HG03280 (cell line): ENCODE data around the gene ATG7.
A peak's percentile ranks its signal among the peaks of the same experiment; 100 is the strongest.
"Not testable (repeated sequence)": the region's sequence is repeated elsewhere in the genome, so short reads cannot be mapped to it uniquely, and the experiment has no call there.

ENCODE experiments used
- ATAC-seq: cut with Tn5 transposase; IDR thresholded peaks from one replicate; pipeline ENCODE4 v1.9.1; 2021; ENCODE audit warnings: mild to moderate bottlenecking, moderate library complexity; ENCODE audit not compliant: unreplicated experiment

The ATG7 gene

DNA sequence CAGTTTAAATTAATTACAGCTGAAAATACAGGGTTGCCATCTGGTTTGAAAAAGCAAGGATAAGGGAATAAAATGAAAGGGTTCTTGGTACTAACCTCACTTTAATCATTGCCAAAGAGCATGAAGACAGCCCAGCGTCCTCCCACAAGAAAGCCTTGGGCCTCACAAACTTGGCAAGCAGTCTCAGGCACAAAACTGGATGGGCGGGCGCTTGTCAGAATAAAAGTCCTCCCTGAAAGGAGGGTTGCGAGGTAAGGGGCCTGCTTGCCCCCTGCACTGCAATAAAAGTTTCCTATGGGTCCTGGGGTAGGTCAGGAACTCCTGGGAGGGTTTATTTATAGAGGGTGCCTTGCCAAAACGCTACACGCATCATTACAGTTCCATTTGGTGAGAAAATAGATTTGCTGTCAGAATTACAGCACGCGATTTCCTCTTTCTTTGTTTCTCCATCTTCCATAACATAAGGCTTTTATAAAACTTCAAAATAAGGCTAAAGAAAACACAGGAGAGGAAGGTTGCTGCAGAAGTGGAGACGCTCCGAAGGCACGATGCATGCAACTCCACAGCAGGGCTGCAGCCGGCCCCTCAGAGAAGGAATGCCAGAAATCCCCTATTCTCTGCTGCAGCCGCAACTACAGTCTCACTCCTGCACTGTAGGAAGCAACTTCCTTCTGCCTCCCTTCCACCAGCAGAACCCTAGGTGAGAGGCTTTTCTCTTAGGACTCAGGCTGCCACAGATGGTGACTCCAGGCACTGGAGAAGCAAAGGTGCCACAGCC lies 310.2 kb downstream of the ATG7 start:
- no peak for ATAC-seq

DNA sequence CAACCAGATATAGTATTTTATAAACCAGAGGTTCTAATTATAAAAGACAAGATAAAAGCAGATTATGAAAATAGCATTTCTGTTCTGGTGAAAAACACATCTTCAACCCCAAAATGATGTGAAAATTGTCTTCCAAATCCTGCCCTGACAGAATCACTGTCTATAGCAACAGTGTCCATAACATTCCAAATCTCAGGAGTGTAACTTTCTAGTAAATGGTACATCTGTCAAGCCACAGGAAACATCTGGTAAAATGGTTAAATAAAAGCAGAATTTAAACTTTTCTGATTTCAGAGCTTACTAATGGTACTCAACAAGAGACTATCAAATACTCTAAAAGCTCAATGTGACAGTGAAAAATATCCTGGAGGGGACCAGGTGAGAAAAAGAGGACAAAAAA lies 311.0 kb downstream of the ATG7 start:
- no peak for ATAC-seq

DNA sequence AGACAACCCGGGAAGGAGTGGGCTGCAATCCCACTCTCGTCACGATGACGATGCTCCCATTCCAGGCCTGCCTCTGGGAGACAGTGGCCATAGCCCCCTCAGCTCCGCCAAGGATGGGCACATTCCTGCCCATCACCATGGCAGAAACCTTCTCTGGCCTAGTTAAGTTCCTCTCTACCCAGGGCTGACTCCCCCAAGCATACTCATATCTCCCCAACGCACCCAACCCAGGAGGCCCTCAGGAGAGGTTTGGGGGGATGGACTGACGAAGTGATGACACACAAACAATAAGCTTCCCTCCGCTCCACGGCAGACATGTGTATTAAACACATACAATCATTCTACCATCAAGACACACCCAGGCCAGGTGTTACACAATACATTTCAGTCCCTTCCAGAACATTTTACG lies 311.4 kb downstream of the ATG7 start:
- ATAC-seq = no peak

DNA sequence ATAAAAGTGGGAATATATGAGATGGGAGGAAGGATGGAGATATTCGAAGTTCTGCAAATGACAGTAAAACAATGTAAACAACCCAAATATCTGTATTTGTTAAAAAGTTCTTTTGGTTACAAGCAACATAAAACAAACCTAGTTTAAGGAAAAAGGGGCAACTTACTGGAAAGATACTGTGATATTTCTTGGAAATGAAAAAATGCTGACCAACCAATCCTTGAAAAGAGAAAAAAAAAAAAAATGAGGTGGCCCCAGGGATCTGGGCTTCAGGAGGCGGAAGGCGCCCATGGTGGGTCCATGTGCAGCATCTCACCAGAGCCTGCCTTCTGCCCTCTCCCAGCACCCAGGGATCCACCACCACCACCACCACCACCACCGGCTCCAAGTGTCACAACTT lies 312.4 kb downstream of the ATG7 start:
- no peak for ATAC-seq

DNA sequence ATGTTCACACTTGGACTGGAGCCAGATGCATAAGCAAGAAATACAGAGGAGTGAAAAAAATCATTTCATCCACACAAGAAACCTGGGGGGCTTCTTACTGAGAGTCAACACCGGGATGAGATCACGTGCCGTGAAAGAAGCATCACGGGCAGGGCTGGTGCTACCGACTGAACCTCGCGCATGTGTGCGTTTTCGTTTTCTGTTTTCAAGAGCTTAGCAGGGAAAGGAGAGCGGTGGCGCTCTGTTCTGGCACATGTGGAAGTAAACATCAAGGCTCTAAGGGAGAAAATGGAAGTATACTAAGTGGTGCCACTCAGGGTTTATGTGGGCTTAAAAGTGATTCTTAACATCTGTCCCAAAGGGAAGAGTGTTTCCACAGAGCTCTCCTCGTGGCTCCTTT lies 315.6 kb downstream of the ATG7 start:
- ATAC-seq = no peak

DNA sequence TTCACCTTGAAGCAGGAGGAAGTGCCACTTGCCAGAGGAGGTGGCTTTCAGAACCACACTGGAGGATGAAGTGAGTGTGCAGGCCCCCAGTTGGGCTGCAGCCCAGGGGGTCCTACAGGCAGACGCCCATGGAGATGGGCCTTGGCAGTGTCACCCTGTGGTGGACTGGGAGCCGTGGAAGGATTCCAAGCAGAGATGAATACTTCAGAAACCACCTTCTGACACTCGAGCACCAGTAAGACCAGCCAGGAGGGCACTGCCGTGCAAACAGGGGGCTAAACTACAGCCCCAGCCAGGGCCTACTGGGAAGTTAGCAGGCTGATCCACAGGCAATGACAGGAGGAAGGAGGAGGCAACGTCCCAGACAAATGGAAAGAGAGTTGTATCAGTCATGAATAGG lies 316.1 kb downstream of the ATG7 start:
- ATAC-seq = no peak

DNA sequence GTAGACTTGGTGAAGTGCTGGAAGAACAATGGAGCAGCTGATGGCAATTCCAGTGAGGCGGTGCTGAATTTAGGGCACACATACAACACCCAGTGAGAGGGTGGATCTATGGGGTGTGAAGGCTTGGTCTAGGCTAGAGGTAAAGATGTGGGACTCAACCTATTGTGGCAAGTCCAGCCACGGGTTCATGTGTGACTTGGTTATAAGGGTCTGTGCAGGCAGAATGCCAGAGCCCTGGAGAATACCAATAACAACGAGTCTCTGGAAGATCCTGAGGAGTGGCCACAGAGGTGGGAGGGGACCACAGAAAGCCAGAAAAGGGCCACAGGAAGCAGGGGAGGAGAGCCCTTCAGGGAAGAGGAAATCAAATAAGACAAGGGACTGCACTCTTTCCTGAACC lies 316.6 kb downstream of the ATG7 start:
- no peak for ATAC-seq

DNA sequence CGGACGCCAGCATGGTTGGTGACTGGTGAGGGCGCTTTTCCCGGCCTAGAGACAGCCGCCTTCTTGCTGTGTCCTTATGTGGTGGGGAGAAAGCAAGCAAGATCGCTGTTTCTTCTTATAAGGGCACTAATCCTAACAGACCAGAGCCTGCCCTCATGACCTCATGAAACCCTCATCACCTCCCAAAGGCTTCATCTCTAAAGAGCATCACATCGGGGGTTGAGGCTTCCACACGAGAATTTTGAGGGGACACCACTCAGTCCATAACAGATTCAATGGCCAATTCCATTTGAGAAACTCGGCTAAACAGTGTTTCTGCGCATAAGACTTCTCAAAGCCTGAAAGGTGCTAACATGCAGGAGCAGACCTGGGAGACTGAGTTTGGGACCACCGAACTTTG lies 317.5 kb downstream of the ATG7 start:
- ATAC-seq = no peak

DNA sequence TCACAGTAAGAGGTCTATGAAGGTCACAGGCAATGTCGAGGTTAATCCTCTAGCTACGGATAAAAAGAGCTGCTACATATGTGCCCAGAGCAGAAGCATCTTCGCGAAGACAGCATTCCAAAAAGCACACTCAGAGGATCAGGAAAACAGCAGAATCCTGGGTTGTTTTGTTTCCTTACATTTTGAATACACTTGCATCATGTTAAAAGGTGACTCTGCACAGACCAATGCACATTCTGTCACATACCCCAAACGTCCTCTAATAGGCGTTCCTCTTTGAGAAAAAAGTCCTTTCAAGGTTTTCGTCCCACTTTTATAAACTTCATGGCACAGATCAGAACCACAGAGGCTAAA lies 318.8 kb downstream of the ATG7 start:
- no peak for ATAC-seq

DNA sequence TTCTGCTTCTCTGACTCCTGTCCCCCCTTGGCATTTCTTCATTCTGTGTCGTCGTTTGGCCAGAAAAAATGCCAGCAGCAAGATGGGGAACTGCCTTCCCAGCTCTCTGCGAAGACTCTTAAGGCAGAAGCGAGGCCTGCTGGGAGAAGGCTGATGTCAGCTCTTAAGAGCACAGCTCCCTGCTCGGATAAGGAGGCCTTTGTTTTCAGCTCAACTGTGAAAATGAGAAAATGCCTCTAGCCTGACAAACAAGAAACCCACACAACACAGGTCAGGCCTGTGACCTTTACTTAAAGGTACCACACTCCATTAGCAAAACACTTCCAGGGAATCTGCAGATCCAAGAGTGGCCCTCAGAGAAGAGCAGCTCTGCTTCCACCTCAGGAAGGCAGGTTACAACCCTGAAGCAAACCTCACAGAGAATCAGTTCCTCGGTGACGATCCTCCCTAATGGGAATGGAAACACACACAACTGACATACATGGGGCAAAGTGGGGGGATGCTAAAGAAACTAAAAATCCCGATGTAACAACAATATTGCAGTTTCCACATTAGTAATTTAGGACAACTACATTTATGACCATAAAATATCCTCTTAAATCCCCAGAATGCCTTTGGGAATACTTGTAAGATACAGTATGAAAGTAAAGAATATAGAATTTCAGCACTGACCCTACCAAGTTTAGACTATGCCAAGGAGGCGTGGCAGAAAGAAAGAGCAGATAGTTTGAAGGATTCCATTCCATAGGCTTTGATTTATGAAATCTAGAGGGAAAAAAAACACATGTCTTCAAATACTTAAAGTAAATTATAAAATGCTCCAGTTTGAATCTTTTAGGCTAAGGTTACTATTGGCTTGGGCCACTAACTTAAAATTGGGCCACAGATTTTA lies 319.4 kb downstream of the ATG7 start:
- no peak for ATAC-seq

DNA sequence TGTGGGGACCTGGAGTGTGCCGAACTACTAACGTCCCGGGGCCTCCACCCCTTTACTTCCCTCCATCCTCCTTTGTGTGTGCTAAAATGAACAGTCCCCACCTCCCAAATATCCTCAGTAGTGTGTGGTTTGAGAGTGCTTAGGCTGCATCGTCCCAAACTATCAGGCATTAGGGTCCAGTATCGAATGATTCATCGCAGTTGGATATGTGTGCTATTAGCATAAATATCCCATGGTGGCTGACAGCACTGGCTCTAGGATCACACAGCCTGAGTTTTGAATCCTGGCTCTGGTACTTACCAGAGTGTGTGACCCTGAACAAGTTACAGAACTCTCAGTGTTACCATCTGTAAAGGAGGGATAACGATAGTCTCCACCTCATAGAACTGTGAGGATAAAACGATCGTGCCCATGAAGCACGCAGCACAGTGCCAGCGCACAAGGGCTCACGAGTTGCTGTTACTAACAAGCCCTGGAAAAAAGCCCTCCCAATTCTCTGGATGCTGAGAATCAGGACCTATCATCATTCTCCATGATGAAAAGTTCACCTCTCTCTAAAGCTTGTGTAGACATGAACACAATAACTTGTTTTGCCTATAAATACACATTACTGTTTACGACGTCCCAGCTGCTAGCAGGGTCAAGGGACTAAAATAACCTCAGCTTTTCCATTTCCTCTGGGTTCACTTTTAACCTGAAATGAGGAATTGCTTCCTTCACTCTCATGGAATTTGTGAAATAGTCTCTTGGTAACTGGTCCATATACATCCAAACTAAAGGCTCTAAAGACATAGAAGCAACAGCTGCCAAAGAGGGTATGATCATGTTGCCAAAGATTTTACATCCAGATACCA lies 320.5 kb downstream of the ATG7 start:
- no peak for ATAC-seq

DNA sequence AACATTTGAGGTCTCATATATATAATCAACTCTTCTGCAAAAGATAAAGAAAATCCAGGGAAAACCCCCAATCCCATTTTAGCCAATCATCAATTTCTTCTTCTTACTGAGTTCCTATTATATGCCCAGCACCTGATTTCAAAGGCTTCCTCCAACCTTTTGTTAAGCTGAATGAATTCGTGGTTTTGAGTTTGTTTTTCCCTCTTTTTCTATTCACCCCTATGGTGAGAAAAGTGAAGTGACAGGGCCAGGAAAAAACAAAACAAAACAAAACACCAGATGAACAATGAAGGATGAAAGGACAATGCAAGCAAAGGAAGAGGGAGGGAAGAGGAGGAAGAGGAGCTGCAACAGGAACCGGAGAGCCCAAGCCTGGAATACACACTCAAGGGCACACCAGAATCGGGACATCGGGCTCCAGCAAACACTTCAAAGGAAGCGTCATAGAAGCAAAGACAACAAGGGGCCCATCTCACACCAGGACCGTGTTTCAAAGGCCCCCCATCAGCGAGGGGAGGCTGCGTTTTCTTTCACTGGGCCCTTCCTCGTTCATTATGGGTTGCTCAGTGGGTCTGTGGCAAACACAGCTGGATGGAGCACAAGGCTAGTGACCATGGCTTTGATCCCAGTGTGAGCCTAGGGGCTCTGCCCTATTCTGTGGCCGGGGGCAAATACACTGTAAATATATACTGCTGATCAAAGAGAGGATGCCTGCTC lies 321.3 kb downstream of the ATG7 start:
- no peak for ATAC-seq

DNA sequence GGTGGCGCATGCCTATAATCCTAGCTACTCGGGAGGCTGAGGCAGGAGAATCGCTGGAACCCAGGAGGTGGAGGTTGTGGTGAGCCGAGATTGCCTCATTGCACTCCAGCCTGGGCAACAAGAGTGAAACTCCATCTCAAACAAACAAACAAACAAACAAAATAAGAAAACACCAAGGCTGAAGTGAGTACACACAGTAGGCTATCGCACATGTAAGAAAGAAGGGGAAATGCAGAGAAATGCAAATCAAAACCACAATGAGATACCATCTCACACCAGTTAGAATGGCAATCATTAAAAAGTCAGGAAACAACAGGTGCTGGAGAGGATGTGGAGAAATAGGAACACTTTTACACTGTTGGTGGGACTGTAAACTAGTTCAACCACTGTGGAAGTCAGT lies 322.8 kb downstream of the ATG7 start:
- ATAC-seq = not testable (repeated sequence)

DNA sequence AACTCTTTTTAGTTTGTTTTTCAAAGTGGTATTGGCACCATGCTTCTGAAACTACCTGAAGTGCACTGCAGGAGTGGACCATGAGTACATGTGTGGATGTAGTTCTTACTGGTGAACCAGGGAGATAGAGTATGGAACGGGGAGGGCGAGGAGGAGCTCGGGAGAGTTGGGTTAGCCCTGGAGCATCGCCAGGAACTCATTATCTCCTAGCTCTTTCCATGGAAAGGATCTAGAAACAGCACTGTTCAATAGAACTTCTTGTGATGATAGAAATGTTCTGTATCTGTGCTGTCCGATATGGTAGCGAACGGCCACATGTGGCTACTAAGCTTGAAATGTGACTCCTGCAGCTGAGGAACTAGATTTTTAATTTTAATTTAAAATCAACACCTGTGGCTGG lies 324.2 kb downstream of the ATG7 start:
- no peak for ATAC-seq

DNA sequence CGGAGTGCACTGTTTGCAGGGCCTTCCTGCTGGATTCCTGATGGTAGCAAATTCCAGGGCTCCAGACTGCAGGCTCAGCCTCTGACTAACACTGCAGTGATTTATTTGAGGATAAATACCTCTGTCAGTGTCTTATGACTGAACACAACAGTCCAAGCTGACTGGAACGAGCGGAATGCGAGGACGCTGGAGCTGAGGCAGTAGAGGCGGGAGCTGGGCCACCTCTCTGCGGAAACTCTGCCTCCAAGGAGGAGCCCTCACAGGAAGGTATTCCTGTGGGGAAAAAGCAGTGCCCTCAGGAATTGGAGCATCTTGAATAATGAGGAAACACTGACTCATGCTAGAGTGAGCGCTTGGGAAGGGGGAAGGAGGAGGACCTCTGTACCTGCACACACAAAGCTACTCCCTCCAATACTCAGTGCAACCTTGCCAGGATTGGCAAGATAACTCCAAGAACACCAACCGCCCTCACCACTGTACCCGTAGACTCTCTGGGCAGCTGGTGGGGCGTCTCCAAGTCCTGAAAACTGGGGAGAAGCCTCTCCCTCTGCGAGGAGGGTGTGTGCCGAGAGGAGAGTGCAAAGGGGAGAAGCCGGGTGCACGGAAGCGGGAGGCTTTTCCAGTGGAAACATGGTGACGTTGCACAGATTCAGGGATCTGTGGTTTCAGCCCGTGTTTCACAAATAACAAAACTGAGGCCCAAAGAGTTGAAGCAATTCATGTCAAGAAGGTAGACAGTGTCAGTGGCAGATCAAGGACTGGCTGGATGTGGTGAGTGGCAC lies 328.5 kb downstream of the ATG7 start:
- no peak for ATAC-seq

DNA sequence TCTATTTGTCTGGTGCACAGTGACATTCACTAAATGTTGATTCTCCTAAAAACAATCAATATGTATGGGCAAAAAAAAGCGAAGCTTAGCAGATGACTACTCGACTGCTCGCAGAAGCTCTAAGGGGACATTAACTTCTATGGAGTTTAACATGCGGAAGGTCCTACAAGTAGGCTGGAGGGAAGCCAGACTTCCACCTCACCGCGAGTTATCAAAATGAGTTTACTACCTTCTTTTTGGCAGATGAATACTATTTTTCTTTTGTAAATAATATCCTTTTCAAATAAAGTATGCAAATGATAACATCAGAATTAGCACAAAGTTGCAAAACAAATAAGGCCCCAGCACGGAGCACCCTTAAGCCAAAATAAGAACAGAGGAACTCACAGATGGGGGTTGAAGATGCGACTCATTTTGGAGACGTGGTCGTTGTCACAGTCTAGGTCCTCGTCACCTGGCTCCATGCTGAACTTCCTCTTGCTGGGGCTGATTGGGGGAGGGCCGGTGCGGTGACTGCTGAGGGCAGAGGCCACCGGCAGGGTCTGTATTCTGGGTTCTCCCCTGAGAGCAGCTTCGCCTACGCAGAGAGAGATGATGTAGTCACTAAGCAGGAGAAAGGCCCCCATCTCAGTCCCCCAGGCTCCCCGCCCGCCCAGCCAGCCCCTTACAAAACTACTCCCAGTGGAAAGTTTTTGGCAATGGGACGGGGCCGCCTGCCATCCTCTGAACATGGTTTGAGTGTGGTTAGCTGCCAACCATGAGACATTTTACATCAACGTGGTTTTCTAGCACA lies 329.4 kb downstream of the ATG7 start:
- peak; percentile 90 for ATAC-seq

DNA sequence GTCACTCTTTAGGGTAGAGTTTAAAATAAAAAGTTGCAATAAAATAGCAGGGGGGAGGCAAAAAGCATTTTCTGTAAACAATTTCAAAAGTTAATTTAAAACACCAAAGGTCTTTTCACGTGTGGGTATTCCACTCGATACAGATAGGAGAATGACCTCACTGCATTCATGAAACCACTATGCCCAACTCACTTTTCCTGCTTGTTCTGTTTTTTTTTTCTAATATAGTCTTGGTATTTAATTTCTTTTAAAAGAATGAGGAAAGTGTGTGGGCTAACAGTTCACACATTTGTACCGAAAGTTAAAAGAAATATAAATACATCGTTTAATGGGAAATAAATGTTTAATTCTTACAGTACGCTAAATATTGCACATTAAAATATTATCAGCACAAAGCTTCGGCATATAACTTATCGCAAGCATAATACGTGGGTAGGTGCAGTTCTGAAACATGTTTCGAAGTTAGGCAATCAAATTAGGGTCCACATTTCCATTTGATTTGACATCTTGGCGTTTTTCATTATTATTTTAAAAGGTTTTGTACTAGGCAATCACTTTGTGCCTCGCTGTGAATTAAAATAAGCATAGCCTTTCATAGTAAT lies 330.1 kb downstream of the ATG7 start:
- ATAC-seq = no peak

DNA sequence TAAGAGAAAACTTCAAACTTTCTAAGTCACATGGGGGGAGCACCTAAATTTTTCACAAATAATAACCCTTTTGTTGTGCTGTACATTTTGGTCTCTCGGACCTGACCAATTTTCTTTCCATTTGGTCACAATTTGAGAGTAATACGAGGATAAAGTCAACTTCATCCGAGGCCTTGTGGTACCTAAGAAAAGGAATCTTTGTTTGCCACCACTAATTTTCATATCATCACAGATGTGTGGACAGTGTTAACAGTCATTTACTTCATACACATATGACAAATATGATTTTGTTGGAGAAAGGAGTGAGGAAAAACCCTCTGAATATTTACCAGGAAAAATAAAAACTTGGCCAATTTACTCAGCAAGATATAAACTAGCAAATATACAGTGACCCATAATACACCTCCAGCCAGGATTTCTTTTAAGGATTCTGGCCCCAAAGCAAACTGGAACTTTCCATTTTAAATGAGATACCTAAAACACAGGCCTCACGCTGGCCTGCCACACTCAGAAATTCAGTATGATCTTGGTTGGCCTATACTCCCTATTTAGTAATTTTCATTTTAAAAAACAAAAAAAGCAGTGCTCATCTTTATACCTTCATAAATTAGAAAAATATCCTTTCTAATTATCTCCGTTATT lies 330.8 kb downstream of the ATG7 start:
- ATAC-seq = no peak
